ENCODE measurements around the gene TSHB. TPM values are rescaled to one million over a fixed set of nuclear protein-coding genes. Genes with fewer than 3 reads are reported as not detected.

TSHB gene
- total RNA-seq, 2 experiments from 2014 or later, result not detected

DNA sequence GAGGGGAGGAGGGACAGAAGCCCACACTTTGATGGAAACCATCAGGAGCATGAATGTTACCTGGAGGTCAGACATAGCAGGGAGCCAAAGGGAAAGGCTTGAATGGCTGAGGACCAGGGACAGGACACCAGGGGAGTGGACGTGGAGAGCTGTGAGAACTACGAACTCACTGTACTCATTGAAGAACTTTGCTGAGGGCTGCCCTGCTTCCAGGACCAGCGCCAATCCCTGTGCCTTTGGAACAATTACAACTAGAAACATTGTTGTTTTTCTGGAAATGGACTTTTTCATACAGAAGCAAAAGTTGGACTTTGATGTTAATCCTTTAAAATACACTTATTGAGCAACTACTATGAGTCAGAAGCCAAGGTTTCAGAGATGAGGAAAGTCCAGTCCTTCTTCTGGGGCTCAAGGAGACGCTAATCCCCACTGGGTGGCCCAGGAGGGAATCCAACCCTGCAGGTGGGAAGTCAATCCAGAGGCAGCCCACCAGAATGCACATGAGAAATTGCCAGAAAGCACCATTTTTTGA lies 46.8 kb downstream of the TSHB start:
- POLR2A ChIA-PET, result no interaction called here
- Mint-ChIP-seq H3K27ac (no peak overlapping the region), H3K36me3 (ENCODE audit: low read depth) (no peaks in the 10 kb centered on the region), H3K4me1 (ENCODE audit: low read depth) (peaks cover 35% of the 10 kb centered on the region), H3K9me3 (no peaks in the 10 kb centered on the region), H3K4me3 (no peak overlapping the region), H3K27me3 (peaks cover 2% of the 10 kb centered on the region)
- no peak for ATAC-seq
- intact Hi-C loops (cut with micrococcal nuclease), result no loop called here
- no peak for DNase-seq
- TF ChIP-seq, protein P1, sequence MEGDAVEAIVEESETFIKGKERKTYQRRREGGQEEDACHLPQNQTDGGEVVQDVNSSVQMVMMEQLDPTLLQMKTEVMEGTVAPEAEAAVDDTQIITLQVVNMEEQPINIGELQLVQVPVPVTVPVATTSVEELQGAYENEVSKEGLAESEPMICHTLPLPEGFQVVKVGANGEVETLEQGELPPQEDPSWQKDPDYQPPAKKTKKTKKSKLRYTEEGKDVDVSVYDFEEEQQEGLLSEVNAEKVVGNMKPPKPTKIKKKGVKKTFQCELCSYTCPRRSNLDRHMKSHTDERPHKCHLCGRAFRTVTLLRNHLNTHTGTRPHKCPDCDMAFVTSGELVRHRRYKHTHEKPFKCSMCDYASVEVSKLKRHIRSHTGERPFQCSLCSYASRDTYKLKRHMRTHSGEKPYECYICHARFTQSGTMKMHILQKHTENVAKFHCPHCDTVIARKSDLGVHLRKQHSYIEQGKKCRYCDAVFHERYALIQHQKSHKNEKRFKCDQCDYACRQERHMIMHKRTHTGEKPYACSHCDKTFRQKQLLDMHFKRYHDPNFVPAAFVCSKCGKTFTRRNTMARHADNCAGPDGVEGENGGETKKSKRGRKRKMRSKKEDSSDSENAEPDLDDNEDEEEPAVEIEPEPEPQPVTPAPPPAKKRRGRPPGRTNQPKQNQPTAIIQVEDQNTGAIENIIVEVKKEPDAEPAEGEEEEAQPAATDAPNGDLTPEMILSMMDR (IDR thresholded peaks at IDR 0.05), result no peak
- CTCF ChIA-PET, result interaction anchor here (2.2 kb wide), 1 partner anchor 23 kb away, joined by 8 read pairs; no protein-coding TSS in a partner anchor

GRCh38 chr1:115077286-115077983 lies 47.8 kb downstream of the TSHB start:
- TF ChIP-seq, protein P1 (IDR thresholded peaks at IDR 0.05), result no peak
- Mint-ChIP-seq H3K27ac (no peak overlapping the region), H3K4me3 (no peak overlapping the region), H3K9me3 (no peaks in the 10 kb centered on the region), H3K4me1 (ENCODE audit: low read depth) (peaks cover 26% of the 10 kb centered on the region), H3K27me3 (peaks cover 2% of the 10 kb centered on the region), H3K36me3 (ENCODE audit: low read depth) (no peaks in the 10 kb centered on the region)
- CTCF ChIA-PET, result interaction anchor here (1.2 to 2.2 kb wide), 2 partner anchors 22 to 24 kb away, joined by 3 to 8 read pairs; no protein-coding TSS in a partner anchor
- POLR2A ChIA-PET, result no interaction called here
- intact Hi-C loops (cut with micrococcal nuclease), result no loop called here
- ATAC-seq (no peak), DNase-seq (no peak)

GRCh38 chr1:115077984-115078330 lies 48.3 kb downstream of the TSHB start:
- peaks cover 21% of the 10 kb centered on the region for H3K4me1 Mint-ChIP-seq (ENCODE audit: low read depth)
- no peak overlapping the region for H3K4me3 Mint-ChIP-seq
- TF ChIP-seq, protein P1 (IDR thresholded peaks at IDR 0.05), result no peak
- POLR2A ChIA-PET, result no interaction called here
- H3K36me3 Mint-ChIP-seq (ENCODE audit: low read depth), result no peaks in the 10 kb centered on the region
- peaks cover 2% of the 10 kb centered on the region for H3K27me3 Mint-ChIP-seq
- H3K9me3 Mint-ChIP-seq, result no peaks in the 10 kb centered on the region
- ATAC-seq (no peak), DNase-seq (no peak)
- CTCF ChIA-PET, result interaction anchor here (1.2 to 2.2 kb wide), 2 partner anchors 23 to 25 kb away, joined by 3 to 8 read pairs; no protein-coding TSS in a partner anchor
- intact Hi-C loops (cut with micrococcal nuclease), result no loop called here
- H3K27ac Mint-ChIP-seq, result no peak overlapping the region

DNA sequence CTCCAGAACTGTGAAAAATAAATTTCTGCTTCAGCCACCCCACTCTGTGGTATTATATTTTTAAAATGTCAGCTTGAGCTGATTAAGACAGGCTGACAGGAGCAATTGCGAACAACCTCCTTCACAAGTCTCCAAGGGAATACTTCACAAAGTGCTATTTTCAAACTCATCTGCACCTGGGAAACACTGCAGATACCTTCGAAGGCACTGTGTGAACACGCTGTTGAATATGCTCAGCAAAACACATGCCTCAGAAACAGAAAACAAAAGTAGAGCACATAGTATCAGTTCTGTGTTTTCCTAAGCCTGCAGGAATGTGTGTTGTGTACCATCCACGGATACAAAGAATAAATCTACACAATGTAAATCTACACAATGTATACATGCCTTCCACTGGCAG lies 49.1 kb downstream of the TSHB start:
- no peak overlapping the region for H3K4me3 Mint-ChIP-seq
- H3K4me1 Mint-ChIP-seq (ENCODE audit: low read depth), result peaks cover 14% of the 10 kb centered on the region
- peaks cover 2% of the 10 kb centered on the region for H3K27me3 Mint-ChIP-seq
- no peaks in the 10 kb centered on the region for H3K36me3 Mint-ChIP-seq (ENCODE audit: low read depth)
- ChIA-PET CTCF (interaction anchor here (1.1 to 1.8 kb wide), 2 partner anchors 10 to 26 kb away, joined by 3 to 6 read pairs; no protein-coding TSS in a partner anchor), POLR2A (no interaction called here)
- intact Hi-C loops (cut with micrococcal nuclease), result no loop called here
- no peak for ATAC-seq
- no peaks in the 10 kb centered on the region for H3K9me3 Mint-ChIP-seq
- TF ChIP-seq, protein P1 (IDR thresholded peaks at IDR 0.05), result no peak
- H3K27ac Mint-ChIP-seq, result no peak overlapping the region
- no peak for DNase-seq

- ATAC-seq, result no peak
- H3K9me3 Mint-ChIP-seq, result no peaks in the 10 kb centered on the region
- H3K27me3 Mint-ChIP-seq, result no peaks in the 10 kb centered on the region
- no peak overlapping the region for H3K4me3 Mint-ChIP-seq
- no peak overlapping the region for H3K27ac Mint-ChIP-seq
- no peaks in the 10 kb centered on the region for H3K36me3 Mint-ChIP-seq (ENCODE audit: low read depth)
- H3K4me1 Mint-ChIP-seq (ENCODE audit: low read depth), result peaks cover 4% of the 10 kb centered on the region
- intact Hi-C loops (cut with micrococcal nuclease), result no loop called here
- TF ChIP-seq, protein P1 (IDR thresholded peaks at IDR 0.05), result no peak
- DNase-seq, result no peak
- POLR2A ChIA-PET, result no interaction called here
- CTCF ChIA-PET, result no interaction called here
Observed at GRCh38 chr1:115082949-115083348, 53.3 kb downstream of the TSHB start.
